ENCODE results near the gene ZNF683. TPM values are rescaled to one million over a fixed set of nuclear protein-coding genes. Genes with fewer than 3 reads are reported as not detected.
A peak's percentile ranks its signal among the peaks of the same experiment; 100 is the strongest.

Gene ZNF683
- total RNA-seq, 3 donors from 2014 or later: 0.19 to 1.0 TPM; not detected in 1

DNA sequence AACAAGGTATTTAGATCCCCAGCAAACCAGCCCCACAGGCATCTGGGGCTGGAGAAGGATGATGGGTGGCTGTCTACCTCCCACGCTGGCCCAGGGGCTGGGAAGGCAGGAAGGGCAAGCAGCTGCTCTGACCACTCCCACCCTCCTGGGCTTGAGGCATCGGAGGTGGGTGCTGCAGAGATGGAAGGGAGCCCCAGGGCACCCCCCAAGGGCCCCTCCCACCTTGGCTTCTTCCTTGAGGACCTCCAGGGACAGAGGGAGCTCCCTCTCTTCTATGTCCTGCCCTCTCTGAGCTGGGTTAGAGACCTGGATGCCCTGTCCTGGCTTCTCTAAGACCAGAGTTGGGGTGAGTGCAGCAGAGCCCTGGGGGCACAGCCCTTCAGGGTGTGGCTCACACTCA lies 51.7 kb downstream of the ZNF683 start:
- TF ChIP-seq CTCF (IDR thresholded peaks at IDR 0.05): no peak
- DNase-seq (no peak), ATAC-seq (peak; percentile 6)
- Histone ChIP-seq H3K36me3 (ENCODE audit: low read depth) (no peaks in the 10 kb centered on the region), H3K4me1 (ENCODE audit: low read depth) (peaks cover 5% of the 10 kb centered on the region), H3K4me3 (no peak overlapping the region), H3K9me3 (no peaks in the 10 kb centered on the region)
- intact Hi-C loops (cut with DNase I, micrococcal nuclease): loop anchor here (5.0 kb wide), 1 partner anchor 44 kb away; no protein-coding TSS in a partner anchor

DNA sequence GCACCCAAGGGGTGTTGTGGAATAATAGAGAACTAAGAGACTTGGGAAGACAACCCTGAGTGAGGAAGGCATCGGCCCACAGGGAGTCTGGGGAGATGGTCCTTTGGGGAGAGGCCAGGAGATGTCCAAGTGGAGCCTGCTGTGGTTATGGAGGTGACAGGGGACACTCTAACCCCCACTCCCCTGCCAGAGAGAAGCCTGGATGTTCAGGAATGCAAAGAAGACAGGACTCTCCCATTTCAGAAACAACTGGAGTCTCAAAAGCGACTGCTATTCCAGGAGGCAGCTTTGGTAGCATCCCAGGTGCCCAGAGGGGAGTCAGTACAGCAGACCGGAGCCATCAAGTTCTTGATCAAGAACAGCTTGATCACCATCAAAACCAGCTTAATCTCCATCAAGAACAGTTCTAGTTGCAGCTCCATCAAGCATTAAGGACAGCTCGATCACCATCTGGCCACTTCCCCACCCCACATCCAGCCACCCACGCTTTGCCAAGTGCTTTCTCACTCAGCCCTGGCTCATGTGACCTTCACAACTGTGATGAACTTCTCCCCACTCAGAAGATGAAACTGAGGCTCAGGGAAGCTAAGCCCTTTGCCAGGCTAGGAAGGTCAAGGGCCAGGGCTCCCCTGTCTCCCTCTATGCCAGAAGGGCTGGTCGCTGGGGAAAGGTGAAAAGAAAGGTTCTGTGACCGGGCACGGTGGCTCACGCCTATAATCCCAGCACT lies 54.0 kb downstream of the ZNF683 start:
- ATAC-seq (peak; percentile 21), DNase-seq (peak in 1 of 3 donors; percentile 28)

GRCh38 chr1:26317612-26318337 lies 54.8 kb downstream of the ZNF683 start, which contains the start of gene CD52:
CD52 (plus strand) TSS chr1:26317958; CDS start chr1:26318018, 60 bp downstream.
- no peaks in the 10 kb centered on the region for H3K36me3 ChIP-seq (ENCODE audit: low read depth)
- ATAC-seq (peak; percentile 57), DNase-seq (peak in 1 of 3 donors; percentile 42)
- intact Hi-C loops (cut with DNase I, micrococcal nuclease): no loop called here
- no peak for TF ChIP-seq CTCF (IDR thresholded peaks at IDR 0.05)
- H3K4me3 ChIP-seq: no peak within 1 kb of the TSS
- H3K4me1 ChIP-seq (ENCODE audit: low read depth): peaks cover 7% of the 10 kb centered on the region
- H3K9me3 ChIP-seq: no peaks in the 10 kb centered on the region

More for the DNA sequence above, 54.0 kb downstream of the ZNF683 start:
- no peak for TF ChIP-seq CTCF (IDR thresholded peaks at IDR 0.05)
- Histone ChIP-seq H3K4me3 (no peak overlapping the region), H3K9me3 (no peaks in the 10 kb centered on the region), H3K4me1 (ENCODE audit: low read depth) (peaks cover 7% of the 10 kb centered on the region), H3K36me3 (ENCODE audit: low read depth) (no peaks in the 10 kb centered on the region)
- intact Hi-C loops (cut with DNase I, micrococcal nuclease): no loop called here

GRCh38 chr1:26317146-26317545 lies 55.4 kb downstream of the ZNF683 start:
- ATAC-seq: no peak
- Histone ChIP-seq H3K9me3 (no peaks in the 10 kb centered on the region), H3K4me3 (no peak overlapping the region), H3K36me3 (ENCODE audit: low read depth) (no peaks in the 10 kb centered on the region), H3K4me1 (ENCODE audit: low read depth) (peaks cover 7% of the 10 kb centered on the region)
- intact Hi-C loops (cut with DNase I, micrococcal nuclease): no loop called here
- no peak for DNase-seq
- TF ChIP-seq CTCF (IDR thresholded peaks at IDR 0.05): no peak

DNA sequence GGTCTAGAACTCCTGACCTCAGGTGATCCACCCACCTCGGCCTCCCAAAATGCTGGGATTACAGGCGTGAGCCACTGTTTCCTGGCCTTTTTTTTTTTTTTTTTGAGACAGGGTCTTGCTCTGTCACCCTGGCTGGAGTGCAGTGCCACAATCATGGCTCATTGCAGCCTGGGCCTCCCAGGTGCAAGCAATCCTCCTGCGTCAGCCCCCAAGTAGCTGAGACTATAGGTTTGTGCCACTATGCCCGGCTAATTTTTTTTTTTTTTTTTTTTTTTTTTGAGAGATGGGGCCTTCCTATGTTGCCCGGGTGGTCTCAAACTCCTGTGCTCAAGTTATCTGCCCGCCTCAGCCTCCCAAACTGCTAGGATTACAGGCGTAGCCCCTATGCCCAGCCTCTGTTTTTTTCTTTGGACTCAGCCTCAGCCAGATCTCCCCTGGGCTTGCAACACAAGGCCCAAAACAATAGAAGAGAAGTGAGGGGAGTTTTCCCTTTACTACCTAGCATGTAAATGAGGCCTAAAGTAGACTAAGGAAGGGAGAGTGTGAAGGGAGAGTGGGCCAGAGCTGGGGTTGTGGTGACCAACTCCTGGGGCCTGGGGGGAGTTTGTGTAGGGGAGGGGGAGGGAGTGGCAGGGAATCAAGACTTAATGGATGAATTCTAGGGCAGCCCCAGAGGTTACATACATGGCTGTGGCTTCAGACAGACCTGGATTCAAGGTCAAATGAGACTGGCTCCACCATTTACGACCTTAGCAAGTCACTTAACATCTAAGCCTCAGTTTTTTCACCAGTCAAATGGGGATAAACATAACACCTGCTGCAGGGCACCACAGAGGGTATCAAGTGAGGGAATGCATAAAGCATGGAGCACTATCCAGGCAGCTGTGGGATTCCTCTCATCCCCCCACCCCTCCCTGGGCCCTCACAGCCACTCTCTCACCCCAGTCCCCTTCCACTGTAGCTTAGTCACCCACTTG lies 56.4 kb downstream of the ZNF683 start:
- no peak for TF ChIP-seq CTCF (IDR thresholded peaks at IDR 0.05)

More for the DNA sequence above, 56.4 kb downstream of the ZNF683 start:
- Histone ChIP-seq H3K36me3 (ENCODE audit: low read depth) (no peaks in the 10 kb centered on the region), H3K4me3 (no peak overlapping the region), H3K4me1 (ENCODE audit: low read depth) (peaks cover 3% of the 10 kb centered on the region), H3K9me3 (no peaks in the 10 kb centered on the region)
- intact Hi-C loops (cut with DNase I, micrococcal nuclease): no loop called here
- DNase-seq (no peak), ATAC-seq (no peak)
